Measurements from ENCODE around the gene AAR2. TPM values are rescaled to one million over a fixed set of nuclear protein-coding genes. Genes with fewer than 3 reads are reported as not detected.

The AAR2 gene
- polyA plus RNA-seq, 1 experiment: 54.4 TPM

- no peak for DNase-seq (ENCODE audit: low read depth)
- peaks cover 1% of the 10 kb centered on the region; the same call in 1 of the 2 replicates for H3K36me3 ChIP-seq (ENCODE audit: control insufficient read depth, insufficient read depth, low read length)
- no peak overlapping the region for H3K4me3 ChIP-seq (ENCODE audit: low read depth, low read length)
- POLR2A ChIA-PET: no interaction called here
- TF ChIP-seq, protein P1, sequence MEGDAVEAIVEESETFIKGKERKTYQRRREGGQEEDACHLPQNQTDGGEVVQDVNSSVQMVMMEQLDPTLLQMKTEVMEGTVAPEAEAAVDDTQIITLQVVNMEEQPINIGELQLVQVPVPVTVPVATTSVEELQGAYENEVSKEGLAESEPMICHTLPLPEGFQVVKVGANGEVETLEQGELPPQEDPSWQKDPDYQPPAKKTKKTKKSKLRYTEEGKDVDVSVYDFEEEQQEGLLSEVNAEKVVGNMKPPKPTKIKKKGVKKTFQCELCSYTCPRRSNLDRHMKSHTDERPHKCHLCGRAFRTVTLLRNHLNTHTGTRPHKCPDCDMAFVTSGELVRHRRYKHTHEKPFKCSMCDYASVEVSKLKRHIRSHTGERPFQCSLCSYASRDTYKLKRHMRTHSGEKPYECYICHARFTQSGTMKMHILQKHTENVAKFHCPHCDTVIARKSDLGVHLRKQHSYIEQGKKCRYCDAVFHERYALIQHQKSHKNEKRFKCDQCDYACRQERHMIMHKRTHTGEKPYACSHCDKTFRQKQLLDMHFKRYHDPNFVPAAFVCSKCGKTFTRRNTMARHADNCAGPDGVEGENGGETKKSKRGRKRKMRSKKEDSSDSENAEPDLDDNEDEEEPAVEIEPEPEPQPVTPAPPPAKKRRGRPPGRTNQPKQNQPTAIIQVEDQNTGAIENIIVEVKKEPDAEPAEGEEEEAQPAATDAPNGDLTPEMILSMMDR (IDR thresholded peaks at IDR 0.05; ENCODE audit: insufficient read depth, low read depth, low read length): no peak
- no peaks in the 10 kb centered on the region for H3K27me3 ChIP-seq (ENCODE audit: control insufficient read depth, insufficient read depth, low read length)
- CTCF ChIA-PET: interaction anchor here (0.6 to 5.9 kb wide), 6 partner anchors 8 to 229 kb away, joined by 3 to 34 read pairs (median 6); no protein-coding TSS in a partner anchor
Observed at GRCh38 chr20:36210436-36211021, 25.7 kb upstream of the AAR2 start.

DNA sequence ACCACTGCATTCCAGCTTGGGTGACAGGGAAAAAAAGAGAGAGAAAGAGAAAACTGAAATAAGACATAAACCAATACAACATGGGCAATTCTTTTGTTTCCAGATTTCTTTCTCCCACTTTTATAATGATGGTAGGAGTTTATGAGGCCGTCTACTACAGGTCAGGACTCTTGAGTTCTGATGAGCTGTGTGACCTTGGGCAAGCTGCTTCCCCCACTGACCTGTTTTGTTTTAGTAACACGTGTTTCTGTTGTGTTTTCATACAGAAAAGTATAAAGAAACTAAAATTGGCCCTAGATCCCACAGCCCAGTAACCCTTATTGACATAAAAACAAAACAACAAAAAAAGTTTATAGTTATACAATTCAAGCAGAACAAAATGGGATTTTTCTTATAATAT, 22.9 kb upstream of the AAR2 start:
- H3K27me3 ChIP-seq (ENCODE audit: control insufficient read depth, insufficient read depth, low read length): no peaks in the 10 kb centered on the region
- CTCF ChIA-PET: interaction anchor here (0.6 to 3.0 kb wide), 8 partner anchors 10 to 391 kb away, joined by 3 to 17 read pairs (median 5); no protein-coding TSS in a partner anchor
- POLR2A ChIA-PET: no interaction called here
- no peaks in the 10 kb centered on the region; the same call in 1 of the 2 replicates for H3K36me3 ChIP-seq (ENCODE audit: control insufficient read depth, insufficient read depth, low read length)
- TF ChIP-seq, protein P1 (IDR thresholded peaks at IDR 0.05; ENCODE audit: insufficient read depth, low read depth, low read length): no peak
- no peak overlapping the region for H3K4me3 ChIP-seq (ENCODE audit: low read depth, low read length)
- no peak for DNase-seq (ENCODE audit: low read depth)

GRCh38 chr20:36214684-36215256, 21.5 kb upstream of the AAR2 start:
- Histone ChIP-seq H3K4me3 (ENCODE audit: low read depth, low read length) (no peak overlapping the region), H3K36me3 (ENCODE audit: control insufficient read depth, insufficient read depth, low read length) (peaks cover 2% of the 10 kb centered on the region), H3K27me3 (ENCODE audit: control insufficient read depth, insufficient read depth, low read length) (no peaks in the 10 kb centered on the region)
- TF ChIP-seq, protein P1 (IDR thresholded peaks at IDR 0.05; ENCODE audit: insufficient read depth, low read depth, low read length): peak; percentile 59
- no peak for DNase-seq (ENCODE audit: low read depth)
- POLR2A ChIA-PET: no interaction called here
- CTCF ChIA-PET: interaction anchor here (0.8 to 3.0 kb wide), 5 partner anchors 13 to 225 kb away, joined by 3 to 17 read pairs (median 14); no protein-coding TSS in a partner anchor

DNA sequence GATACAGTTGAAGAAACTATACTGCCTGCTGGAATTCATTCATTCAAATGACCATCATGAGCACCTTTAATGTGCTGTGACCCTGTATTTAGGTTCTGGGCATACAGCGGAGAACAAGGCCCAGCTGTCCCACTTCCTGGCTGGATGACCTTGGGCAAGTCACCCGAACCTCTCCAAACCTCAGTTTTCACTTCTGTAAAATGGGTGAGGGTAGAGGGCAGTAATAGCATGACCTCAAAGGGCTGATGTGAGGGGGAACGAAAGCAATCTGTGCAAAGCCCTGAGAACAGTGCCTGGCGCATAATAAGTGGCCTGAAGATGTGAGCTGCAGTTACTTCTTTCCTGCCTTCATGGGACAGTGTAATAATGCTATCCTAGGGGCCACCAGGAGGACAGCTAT, 20.5 kb upstream of the AAR2 start:
- ChIA-PET POLR2A (no interaction called here), CTCF (interaction anchor here (1.2 to 2.7 kb wide), 7 partner anchors 10 to 703 kb away, joined by 3 to 14 read pairs (median 4); no protein-coding TSS in a partner anchor)
- no peak for DNase-seq (ENCODE audit: low read depth)
- H3K27me3 ChIP-seq (ENCODE audit: control insufficient read depth, insufficient read depth, low read length): no peaks in the 10 kb centered on the region
- no peak overlapping the region for H3K4me3 ChIP-seq (ENCODE audit: low read depth, low read length)
- H3K36me3 ChIP-seq (ENCODE audit: control insufficient read depth, insufficient read depth, low read length): peaks cover 2% of the 10 kb centered on the region; the same call in 1 of the 2 replicates
- TF ChIP-seq, protein P1 (IDR thresholded peaks at IDR 0.05; ENCODE audit: insufficient read depth, low read depth, low read length): no peak

- Histone ChIP-seq H3K36me3 (ENCODE audit: control insufficient read depth, insufficient read depth, low read length) (peaks cover 2% of the 10 kb centered on the region), H3K4me3 (ENCODE audit: low read depth, low read length) (no peak overlapping the region), H3K27me3 (ENCODE audit: control insufficient read depth, insufficient read depth, low read length) (no peaks in the 10 kb centered on the region)
- TF ChIP-seq, protein P1 (IDR thresholded peaks at IDR 0.05; ENCODE audit: insufficient read depth, low read depth, low read length): no peak
- POLR2A ChIA-PET: no interaction called here
- no peak for DNase-seq (ENCODE audit: low read depth)
- CTCF ChIA-PET: interaction anchor here (1.2 to 2.7 kb wide), 7 partner anchors 11 to 703 kb away, joined by 3 to 14 read pairs (median 4); no protein-coding TSS in a partner anchor
Observed at GRCh38 chr20:36216314-36217025, 19.8 kb upstream of the AAR2 start.

All from BJ (cell line).